HepG2 (cell line): Measurements from ENCODE around the gene RRP9. TPM values are rescaled to one million over a fixed set of nuclear protein-coding genes. Genes with fewer than 3 reads are reported as not detected.
A peak's percentile ranks its signal among the peaks of the same experiment; 100 is the strongest.

ENCODE experiments used
- ATAC-seq: fragments of 200-7000 bp; cut with Tn5 transposase; 3 replicates; pipeline ENCODE4 v1.9.1; 2020; ENCODE audit warnings: mild to moderate bottlenecking, moderate library complexity
- BruUV-seq: library from RNA; stranded (reverse); fragments of 400-500 nt; replicated peaks from 2 replicates; lab custom pipeline; 2021; lab: Mats Ljungman, UMichigan
- CTCF ChIA-PET: fragments of 300-600 bp; formaldehyde crosslinking; extraction: SDS; loops from one replicate; lab custom pipeline; 2021; ENCODE audit warnings: low total read pairs, inconsistent platforms, low intra/inter-chr PET ratio; lab: Yijun Ruan, JAX
- POLR2A ChIA-PET: fragments of 350-600 bp; sonication (Branson Sonifier 250); formaldehyde crosslinking; loops from one replicate; lab custom pipeline; 2020; ENCODE audit warnings: antibody characterized with exemption, inconsistent platforms; lab: Yijun Ruan, JAX
- DNase-seq: peaks from one replicate; pipeline ENCODE4 v3.0.0-alpha.2; 2015; ENCODE audit warnings: low spot score
- FAIRE-seq: peaks from 3 replicates; lab custom pipeline; 2011; peaks lifted over from hg19 to GRCh38; lab: Jason Lieb, UNC
- H2AFZ ChIP-seq: one replicate; pipeline ENCODE4 v1.6.1; 2011; ENCODE audit warnings: low read length, inconsistent platforms
- H3K27ac ChIP-seq: fragments of 300-600 bp; 3 replicates; pipeline ENCODE4 v1.8.0; 2011; ENCODE audit warnings: mixed run types, mild to moderate bottlenecking, mixed read lengths, low read length, inconsistent platforms; ENCODE audit not compliant: insufficient read depth; ENCODE audit errors: extremely low read length
- H3K27me3 ChIP-seq, 2 experiments: fragments of 200-600 bp in 1 of 2; 2 replicates in 1 of 2; 3 replicates in 1 of 2; pipeline versions ENCODE4 v1.6.0 to v1.8.0; 2011; ENCODE audit warnings: low read length in 2 of 2, mild to moderate bottlenecking in 2 of 2, moderate library complexity in 2 of 2, inconsistent platforms in 1 of 2; ENCODE audit not compliant: insufficient read depth in 2 of 2, control insufficient read depth in 1 of 2
- H3K36me3 ChIP-seq, 2 experiments: fragments of 200-600 bp in 1 of 2; replicated peaks in 1 of 2; 2 replicates in 1 of 2; 3 replicates in 1 of 2; pipeline versions ENCODE4 v1.5.1 to v1.8.0; 2011; ENCODE audit warnings: low read length in 2 of 2, inconsistent platforms in 1 of 2; ENCODE audit not compliant: insufficient read depth in 2 of 2, control insufficient read depth in 1 of 2
- H3K4me1 ChIP-seq: 2 replicates; pipeline ENCODE4 v1.5.1; 2012; ENCODE audit warnings: low read length, inconsistent platforms; ENCODE audit not compliant: insufficient read depth
- H3K4me2 ChIP-seq: 2 replicates; pipeline ENCODE4 v1.6.0; 2011; ENCODE audit warnings: low read depth, low read length, inconsistent platforms
- H3K4me3 ChIP-seq, 3 experiments: fragments of 200-600 bp in 1 of 3; sonication (generic), shearing (Covaris generic) in 1 of 3; replicated peaks in 1 of 3; 2 replicates each; pipeline ENCODE4 v1.5.1; 2011 to 2016; ENCODE audit warnings: low read length in 3 of 3, inconsistent platforms in 2 of 3, low read depth in 2 of 3, mild to moderate bottlenecking in 2 of 3, control low read depth in 1 of 3, mixed read lengths in 1 of 3; ENCODE audit not compliant: insufficient read depth in 1 of 3
- H3K79me2 ChIP-seq: one replicate; pipeline ENCODE4 v1.6.1; 2011; ENCODE audit warnings: low read length, inconsistent platforms; ENCODE audit not compliant: insufficient read depth
- H3K9ac ChIP-seq: 2 replicates; pipeline ENCODE4 v1.6.0; 2011; ENCODE audit warnings: mild to moderate bottlenecking, low read depth, low read length, inconsistent platforms; ENCODE audit not compliant: insufficient read depth
- H3K9me3 ChIP-seq: 2 replicates; pipeline ENCODE4 v1.5.1; 2012; ENCODE audit warnings: mild to moderate bottlenecking, low read length
- H4K20me1 ChIP-seq: 2 replicates; pipeline ENCODE4 v1.6.0; 2011; ENCODE audit warnings: inconsistent platforms, mild to moderate bottlenecking, low read length, moderate library complexity; ENCODE audit not compliant: insufficient read depth
- CEBPB ChIP-seq: IDR thresholded peaks from 2 replicates; pipeline ENCODE4 v1.6.1; 2011; ENCODE audit warnings: low read depth, low read length, improper control_type of control experiment, borderline replicate concordance
- ELK4 ChIP-seq: sonication (generic); formaldehyde crosslinking; IDR thresholded peaks from 2 replicates; pipeline ENCODE4 v1.9.0; 2021; ENCODE audit warnings: missing genetic modification reagents, borderline replicate concordance
- HNF1B ChIP-seq: sonication (generic); formaldehyde crosslinking; IDR thresholded peaks from 2 replicates; pipeline ENCODE4 v1.5.1; 2020; ENCODE audit warnings: mild to moderate bottlenecking, moderate library complexity, missing genetic modification reagents
- ISL2 ChIP-seq: sonication (generic); formaldehyde crosslinking; IDR thresholded peaks from 2 replicates; pipeline ENCODE4 v1.5.0; 2020; ENCODE audit warnings: missing genetic modification reagents
- MYPOP ChIP-seq: sonication (generic); formaldehyde crosslinking; IDR thresholded peaks from 2 replicates; pipeline ENCODE4 v1.8.1; 2023; ENCODE audit warnings: mild to moderate bottlenecking, moderate library complexity, missing genetic modification reagents
- PTBP1 ChIP-seq: fragments of 200-400 bp; formaldehyde crosslinking; IDR thresholded peaks from 2 replicates; pipeline ENCODE4 v1.6.1; 2018; ENCODE audit warnings: low read length, low read depth; ENCODE audit not compliant: poor library complexity, severe bottlenecking
- RBFOX2 ChIP-seq: fragments of 200-400 bp; formaldehyde crosslinking; IDR thresholded peaks from 2 replicates; pipeline ENCODE4 v1.6.1; 2017; ENCODE audit warnings: low read depth, mild to moderate bottlenecking, low read length
- RBM22 ChIP-seq: fragments of 200-400 bp; formaldehyde crosslinking; optimal IDR thresholded peaks from 2 replicates; pipeline ENCODE3; 2017; ENCODE audit warnings: mild to moderate bottlenecking, low read length, moderate library complexity
- ZNF451 ChIP-seq: sonication (generic); formaldehyde crosslinking; IDR thresholded peaks from 2 replicates; pipeline ENCODE4 v1.5.0; 2020; ENCODE audit warnings: mild to moderate bottlenecking, missing genetic modification reagents
- ZNF577 ChIP-seq: sonication (generic); formaldehyde crosslinking; IDR thresholded peaks from 2 replicates; pipeline ENCODE4 v1.4.0; 2020; ENCODE audit warnings: mild to moderate bottlenecking, low read depth, missing genetic modification reagents, borderline replicate concordance
- ZNF629 ChIP-seq: sonication (generic); formaldehyde crosslinking; conservative IDR thresholded peaks from 2 replicates; pipeline ENCODE4 v1.5.0; 2020; ENCODE audit warnings: missing genetic modification reagents
- ZSCAN25 ChIP-seq: sonication (generic); formaldehyde crosslinking; IDR thresholded peaks from 2 replicates; pipeline ENCODE4 v1.8.0; 2022; ENCODE audit warnings: mild to moderate bottlenecking, missing genetic modification reagents
- WGBS: methylation state at CpG from one replicate; pipeline ENCODE4 v1.1.6; 2017; ENCODE audit warnings: low lambda C conversion rate; 5-methylcytosine and 5-hydroxymethylcytosine counted together
- in situ Hi-C: cut with HindIII; loops from 2 replicates; pipeline ENCODE4 v1.10.0; 2017; ENCODE audit warnings: low pct_unique_long_range_greater_than_20kb; ENCODE audit not compliant: extremely low pct_ligation_motif_present
- intact Hi-C: fragments of 100-400 bp; cut with micrococcal nuclease; formaldehyde crosslinking; loops from one replicate; pipeline ENCODE4 v1.10.0; 2022; ENCODE audit not compliant: unreplicated experiment
- polyA plus RNA-seq, 8 experiments: library from polyadenylated mRNA; depleted of rRNA in 3 of 8; stranded (reverse) in 7 of 8; unstranded in 1 of 8; fragments of >200 nt; fragmentation: Illumina TruSeq in 4 of 8; extraction: Trizol in 4 of 8; gene quantifications; 2 replicates each; pipeline versions ENCODE4 v1.2.1 to v1.2.3, GENCODE V29; 2011 to 2016; ENCODE audit warnings: low read depth in 4 of 8, missing spikeins in 1 of 8, mixed read lengths in 1 of 8; ENCODE audit not compliant: insufficient read depth in 1 of 8
- total RNA-seq, 5 experiments: library from RNA; depleted of rRNA; stranded (reverse); fragments of >200 nt; fragmentation: Illumina TruSeq; extraction: Trizol; gene quantifications; 2 replicates each; pipeline ENCODE4 v1.2.3, GENCODE V29; 2016; ENCODE audit warnings: low read depth in 1 of 5

RRP9 gene
- total and polyA plus RNA-seq, 2 of the 13 experiments (the other 11 are each of a cell fraction or from before 2014, with no cell fraction given) = 14.8 to 44.0 TPM

GRCh38 chr3:51958603-51959521 lies 17.2 kb upstream of the RRP9 start:
- no TSS peak for BruUV-seq
- no peak for TF ChIP-seq ZSCAN25 (CRISPR knock-in tag)
- TF ChIP-seq RBM22 = peak; percentile 30
- H3K9me3 ChIP-seq = no peaks in the 10 kb centered on the region
- WGBS = 95% methylated on average over 17 of the region's 20 CpGs
- H3K27ac ChIP-seq = no peak overlapping the region
- no peak overlapping the region for H3K4me3 ChIP-seq
- in situ Hi-C loops (no loop called here), intact Hi-C loops (no loop called here)
- no peaks in the 10 kb centered on the region for H4K20me1 ChIP-seq
- H3K4me1 ChIP-seq = peaks cover 27% of the 10 kb centered on the region
- no peak overlapping the region for H3K9ac ChIP-seq
- H3K4me2 ChIP-seq = no peak overlapping the region
- H3K36me3 ChIP-seq = peaks cover 4 to 19% of the 10 kb centered on the region in 2 experiments; a peak in 4 of 5 replicates
- ATAC-seq = no peak
- H3K79me2 ChIP-seq = no peaks in the 10 kb centered on the region
- no peak overlapping the region for H2AFZ ChIP-seq
- no peak for DNase-seq
- no peaks in the 10 kb centered on the region for H3K27me3 ChIP-seq
- ChIA-PET POLR2A (no interaction called here), CTCF (no interaction called here)
- FAIRE-seq = no peak

GRCh38 chr3:51957520-51958205 lies 16.0 kb upstream of the RRP9 start:
- in situ Hi-C loops = no loop called here
- TF ChIP-seq CEBPB (no peak), ISL2 (CRISPR knock-in tag) (no peak), RBFOX2 (no peak), ELK4 (CRISPR knock-in tag) (no peak), MYPOP (CRISPR knock-in tag) (no peak), PTBP1 (no peak), ZNF451 (CRISPR knock-in tag) (no peak), ZNF629 (no peak), HNF1B (CRISPR knock-in tag) (no peak), ZNF577 (CRISPR knock-in tag) (no peak)

More at GRCh38 chr3:51957520-51958205, 16.0 kb upstream of the RRP9 start:
- H3K4me2 ChIP-seq = no peak overlapping the region
- FAIRE-seq (no peak), ATAC-seq (no peak), DNase-seq (no peak)
- peaks cover 4 to 19% of the 10 kb centered on the region in 2 experiments; a peak in 4 of 5 replicates for H3K36me3 ChIP-seq
- intact Hi-C loops = no loop called here
- no TSS peak for BruUV-seq
- H3K27me3 ChIP-seq = no peaks in the 10 kb centered on the region
- CTCF ChIA-PET = no interaction called here
- no peak overlapping the region for H2AFZ ChIP-seq
- WGBS = 99% methylated on average over 14 of the region's 15 CpGs
- H3K9me3 ChIP-seq = no peaks in the 10 kb centered on the region
- peaks cover 15% of the 10 kb centered on the region for H3K4me1 ChIP-seq
- no peak overlapping the region for H3K27ac ChIP-seq
- no peaks in the 10 kb centered on the region for H4K20me1 ChIP-seq
- H3K4me3 ChIP-seq = no peak overlapping the region
- H3K9ac ChIP-seq = no peak overlapping the region
- POLR2A ChIA-PET = interaction anchor here (1.3 kb wide), 2 partner anchors 11 to 16 kb away, joined by 3 to 4 read pairs; partner anchors contain the start of gene ABHD14B
- H3K79me2 ChIP-seq = no peaks in the 10 kb centered on the region
